SKM-1 (cell line): ENCODE results near the gene SCLY.

ENCODE experiments used
- DNase-seq: peaks from one replicate; lab custom pipeline; 2025; ENCODE audit not compliant: unreplicated experiment; lab: John Stamatoyannopoulos, UW

The SCLY gene

GRCh38 chr2:238124488-238125126 lies 63.8 kb downstream of the SCLY start:
- DNase-seq, result no peak

- no peak for DNase-seq
Observed at GRCh38 chr2:238125127-238125885, 64.5 kb downstream of the SCLY start.

- DNase-seq, result no peak
Observed at GRCh38 chr2:238126338-238126737, 65.5 kb downstream of the SCLY start.

GRCh38 chr2:238126775-238127164 lies 66.0 kb downstream of the SCLY start:
- DNase-seq, result no peak

- no peak for DNase-seq
Observed at GRCh38 chr2:238127165-238128060, 66.6 kb downstream of the SCLY start.

GRCh38 chr2:238128061-238128440 lies 67.2 kb downstream of the SCLY start:
- DNase-seq, result no peak

GRCh38 chr2:238128534-238129001 lies 67.8 kb downstream of the SCLY start:
- no peak for DNase-seq

- no peak for DNase-seq
Observed at GRCh38 chr2:238129166-238130010, 68.6 kb downstream of the SCLY start.

- DNase-seq, result no peak
Observed at GRCh38 chr2:238130111-238130695, 69.4 kb downstream of the SCLY start.

GRCh38 chr2:238130696-238131628 lies 70.2 kb downstream of the SCLY start:
- DNase-seq, result no peak

- DNase-seq, result no peak
Observed at GRCh38 chr2:238131761-238132462, 71.1 kb downstream of the SCLY start.

- no peak for DNase-seq
Observed at GRCh38 chr2:238132463-238133450, 72.0 kb downstream of the SCLY start.

- no peak for DNase-seq
Observed at GRCh38 chr2:238133499-238134392, 72.9 kb downstream of the SCLY start.

- DNase-seq, result no peak
Observed at GRCh38 chr2:238134393-238134785, 73.6 kb downstream of the SCLY start.

- DNase-seq, result no peak
Observed at GRCh38 chr2:238135601-238136150, 74.9 kb downstream of the SCLY start.
